IMR-90 (cell line): ENCODE data around the gene TMEM208. TPM values are rescaled to one million over a fixed set of nuclear protein-coding genes. Genes with fewer than 3 reads are reported as not detected.

Source experiments
- ATAC-seq: fragments of 200-7000 bp; cut with Tn5 transposase; 2 replicates; pipeline ENCODE4 v1.9.1; 2020; ENCODE audit warnings: low read depth, mild to moderate bottlenecking, moderate library complexity
- BruUV-seq: library from RNA; stranded (reverse); fragments of 400-500 nt; replicated peaks from 2 replicates; lab custom pipeline; 2021; lab: Mats Ljungman, UMichigan
- CTCF ChIA-PET: fragments of 300-600 bp; formaldehyde crosslinking; extraction: SDS; loops from one replicate; lab custom pipeline; 2021; ENCODE audit warnings: antibody characterized with exemption; lab: Yijun Ruan, JAX
- POLR2A ChIA-PET: fragments of 300-600 bp; sonication (Branson Sonifier 250); formaldehyde crosslinking; loops from one replicate; lab custom pipeline; 2022; ENCODE audit warnings: antibody characterized with exemption; ENCODE audit not compliant: unreplicated experiment; lab: Charles Lee
- DNase-seq: peaks from one replicate; pipeline ENCODE4 v3.0.0; 2013
- H2AFZ ChIP-seq: replicated peaks from 2 replicates; pipeline ENCODE3; 2013; ENCODE audit warnings: low read length, mild to moderate bottlenecking; ENCODE audit not compliant: poor library complexity
- H2AK5ac ChIP-seq: 2 replicates; pipeline ENCODE4 v1.6.1; 2013; ENCODE audit warnings: low read depth, low read length, inconsistent platforms
- H2AK9ac ChIP-seq: replicated peaks from 2 replicates; pipeline ENCODE3; 2013; ENCODE audit warnings: mild to moderate bottlenecking, low read depth, low read length, moderate library complexity; ENCODE audit not compliant: poor library complexity
- H2BK120ac ChIP-seq: 2 replicates; pipeline ENCODE4 v1.6.1; 2013; ENCODE audit warnings: low read depth, low read length, inconsistent platforms
- H2BK15ac ChIP-seq: 3 replicates; pipeline ENCODE4 v1.6.1; 2013; ENCODE audit warnings: low read depth, low read length, inconsistent platforms
- H2BK20ac ChIP-seq: 2 replicates; pipeline ENCODE4 v1.6.1; 2013; ENCODE audit warnings: low read depth, mild to moderate bottlenecking, inconsistent platforms, low read length, moderate library complexity
- H2BK5ac ChIP-seq: 2 replicates; pipeline ENCODE4 v1.6.1; 2013; ENCODE audit warnings: mild to moderate bottlenecking, low read depth, low read length, inconsistent platforms; ENCODE audit not compliant: poor library complexity, severe bottlenecking
- H3K14ac ChIP-seq: replicated peaks from 2 replicates; pipeline ENCODE4 v1.6.1; 2013; ENCODE audit warnings: low read depth, low read length, inconsistent platforms
- H3K18ac ChIP-seq: 2 replicates; pipeline ENCODE4 v1.6.1; 2013; ENCODE audit warnings: low read depth, low read length, control low read depth
- H3K23ac ChIP-seq: 2 replicates; pipeline ENCODE4 v1.6.1; 2013; ENCODE audit warnings: low read depth, low read length, inconsistent platforms
- H3K27ac ChIP-seq: 2 replicates; pipeline ENCODE4 v1.5.1; 2013; ENCODE audit warnings: mild to moderate bottlenecking, control low read depth, low read length; ENCODE audit not compliant: insufficient read depth
- H3K27me3 ChIP-seq: 2 replicates; pipeline ENCODE4 v1.6.1; 2013; ENCODE audit warnings: low read length; ENCODE audit not compliant: control insufficient read depth, insufficient read depth
- H3K36me3 ChIP-seq: 2 replicates; pipeline ENCODE4 v1.6.1; 2013; ENCODE audit warnings: low read length, mixed read lengths; ENCODE audit not compliant: control insufficient read depth, insufficient read depth
- H3K4ac ChIP-seq: 2 replicates; pipeline ENCODE4 v1.6.1; 2013; ENCODE audit warnings: low read depth, low read length, inconsistent platforms
- H3K4me1 ChIP-seq: 2 replicates; pipeline ENCODE4 v1.6.1; 2013; ENCODE audit warnings: low read length, mixed read lengths; ENCODE audit not compliant: control insufficient read depth, insufficient read depth
- H3K4me2 ChIP-seq: 2 replicates; pipeline ENCODE4 v1.6.1; 2013; ENCODE audit warnings: low read depth, mild to moderate bottlenecking, control low read depth, low read length, moderate library complexity
- H3K4me3 ChIP-seq: 2 replicates; pipeline ENCODE4 v1.5.1; 2013; ENCODE audit warnings: low read depth, mild to moderate bottlenecking, control low read depth, low read length, moderate library complexity; ENCODE audit not compliant: insufficient read depth
- H3K56ac ChIP-seq: 2 replicates; pipeline ENCODE4 v1.6.1; 2013; ENCODE audit warnings: low read length, inconsistent platforms; ENCODE audit not compliant: insufficient read depth; ENCODE audit errors: extremely low read depth
- H3K79me1 ChIP-seq, 2 experiments: 2 replicates each; pipeline ENCODE4 v1.6.1; 2013; ENCODE audit warnings: low read length in 2 of 2, inconsistent platforms in 1 of 2, low read depth in 1 of 2
- H3K9ac ChIP-seq: 2 replicates; pipeline ENCODE4 v1.6.1; 2013; ENCODE audit warnings: low read depth, low read length, control low read depth
- H3K9me1 ChIP-seq: 2 replicates; pipeline ENCODE4 v1.6.1; 2013; ENCODE audit warnings: low read length, inconsistent platforms; ENCODE audit not compliant: insufficient read depth
- H3K9me3 ChIP-seq: 2 replicates; pipeline ENCODE4 v1.6.1; 2013; ENCODE audit warnings: low read length; ENCODE audit not compliant: control insufficient read depth, insufficient read depth
- H4K20me1 ChIP-seq: 2 replicates; pipeline ENCODE4 v1.6.1; 2013; ENCODE audit warnings: low read length, inconsistent platforms; ENCODE audit not compliant: insufficient read depth
- H4K5ac ChIP-seq: 2 replicates; pipeline ENCODE4 v1.6.1; 2013; ENCODE audit warnings: mild to moderate bottlenecking, low read depth, low read length, control low read depth
- H4K8ac ChIP-seq, 2 experiments: 2 replicates each; pipeline ENCODE4 v1.6.1; 2013; ENCODE audit warnings: low read depth in 2 of 2, low read length in 2 of 2, control low read depth in 1 of 2, inconsistent platforms in 1 of 2
- H4K91ac ChIP-seq: 2 replicates; pipeline ENCODE4 v1.6.1; 2013; ENCODE audit warnings: low read depth, low read length, inconsistent platforms; ENCODE audit not compliant: insufficient read depth
- FOS ChIP-seq: fragments of 150-350 bp; IDR thresholded peaks from 2 replicates; pipeline ENCODE4 v1.6.1; 2016; ENCODE audit warnings: low read depth, low read length
- MXI1 ChIP-seq: IDR thresholded peaks from 2 replicates; pipeline ENCODE4 v1.6.1; 2012; ENCODE audit warnings: low read depth, mild to moderate bottlenecking, low read length, moderate library complexity, borderline replicate concordance
- SMC3 ChIP-seq: fragments of 150-350 bp; IDR thresholded peaks from 2 replicates; pipeline ENCODE4 v1.6.1; 2016; ENCODE audit warnings: low read depth, mild to moderate bottlenecking, antibody characterized with exemption, low read length, moderate library complexity
- WGBS, 2 experiments: methylation state at CpG; one replicate each; pipeline versions ENCODE4 v1.1.5 to v1.1.7; 2013; ENCODE audit warnings: missing lambda C conversion rate in 2 of 2; ENCODE audit not compliant: insufficient read length in 1 of 2; ENCODE audit errors: extremely low coverage in 2 of 2; 5-methylcytosine and 5-hydroxymethylcytosine counted together
- dilution Hi-C: fragments of 300-500 bp; cut with HindIII; formaldehyde crosslinking; loops from one replicate; pipeline ENCODE4 v1.14.3; 2018; ENCODE audit warnings: low sequenced_read_pairs; ENCODE audit not compliant: unreplicated experiment
- in situ Hi-C: fragments of 300-500 bp; cut with MboI; formaldehyde crosslinking; loops from 3 replicates; pipeline ENCODE4 v1.14.3; 2019; ENCODE audit warnings: low sequenced_read_pairs, inconsistent platforms, mixed read lengths
- intact Hi-C: fragments of 100-400 bp; cut with micrococcal nuclease; formaldehyde crosslinking; loops from 2 replicates; pipeline ENCODE4 v1.10.0; 2022
- polyA plus RNA-seq, 3 experiments: library from polyadenylated mRNA; depleted of rRNA; stranded (reverse); fragments of >200 nt; gene quantifications; 2 replicates each; pipeline ENCODE4 v1.2.3, GENCODE V29; 2012; ENCODE audit warnings: low replicate concordance in 1 of 3
- total RNA-seq: library from RNA; depleted of rRNA; stranded (reverse); fragments of >200 nt; gene quantifications from 2 replicates; pipeline ENCODE4 v1.2.3, GENCODE V29; 2012
- TF ChIP-seq, protein P1 (sequence below): fragments of 150-350 bp; IDR thresholded peaks from 2 replicates; pipeline ENCODE4 v1.6.1; 2016; ENCODE audit warnings: low read depth, mild to moderate bottlenecking, low read length, moderate library complexity, borderline replicate concordance

The TMEM208 gene
- total and polyA plus RNA-seq, 2 of the 4 experiments (the other 2 are of a cell fraction) = 65.6 to 66.5 TPM

DNA sequence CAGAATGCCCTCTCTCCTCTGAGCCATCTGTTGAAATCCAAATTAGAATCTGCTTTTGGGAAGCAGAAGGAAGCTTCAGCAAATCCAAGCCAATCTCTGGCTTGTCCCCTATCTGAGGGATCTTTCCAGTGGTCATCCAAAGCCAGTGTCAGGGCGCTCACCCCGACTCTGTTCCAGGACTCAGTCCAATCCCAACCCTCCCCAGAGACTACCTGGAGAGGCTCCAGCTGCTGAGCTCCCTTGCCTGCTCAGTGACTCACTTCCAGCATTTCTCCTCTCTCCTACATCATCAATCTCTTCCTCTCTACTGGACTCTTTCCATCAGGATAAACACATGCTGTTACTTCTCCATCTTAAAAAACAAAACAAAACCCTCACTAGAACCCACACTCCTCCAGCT, 45.6 kb upstream of the TMEM208 start:
- Histone ChIP-seq H3K4me1 (peaks cover 12% of the 10 kb centered on the region), H3K14ac (peak overlapping the region; percentile 7), H2AK9ac (peak overlapping the region; percentile 83), H2BK20ac (0 out of 2 replicates have a peak overlapping the region, but pooled peaks have one; percentile 8), H3K4ac (peak overlapping the region; percentile 75), H3K56ac (no peak overlapping the region), H3K9me1 (peaks cover 10% of the 10 kb centered on the region), H4K91ac (peak overlapping the region; percentile 49), H2BK5ac (peak overlapping the region; percentile 58), H2AK5ac (peak overlapping the region; percentile 89), H3K4me2 (peak overlapping the region; percentile 26), H2BK15ac (0 out of 3 replicates have a peak overlapping the region, but pooled peaks have one; percentile 21), H3K9me3 (no peaks in the 10 kb centered on the region), H4K5ac (no peak overlapping the region), H4K8ac (peak overlapping the region in 1 of 2 experiments; percentile 40; a peak in 1 of 4 replicates), H3K9ac (peak overlapping the region; percentile 15; the same call in 1 of the 2 replicates), H3K27me3 (no peaks in the 10 kb centered on the region), H3K36me3 (peaks cover 2% of the 10 kb centered on the region; the same call in 1 of the 2 replicates), H4K20me1 (peaks cover 33% of the 10 kb centered on the region), H2AFZ (no peak overlapping the region), H2BK120ac (peak overlapping the region; percentile 38; the same call in 1 of the 2 replicates), H3K18ac (peak overlapping the region; percentile 23; the same call in 1 of the 2 replicates), H3K4me3 (no peak overlapping the region), H3K27ac (peak overlapping the region; percentile 41; the same call in 1 of the 2 replicates), H3K23ac (no peak overlapping the region), H3K79me1 (peaks cover 25 to 42% of the 10 kb centered on the region in 2 experiments)
- TF ChIP-seq SMC3 = no peak
- peak; percentile 24; the same call in 1 of the 2 replicates for TF ChIP-seq MXI1
- TF ChIP-seq, protein P1, sequence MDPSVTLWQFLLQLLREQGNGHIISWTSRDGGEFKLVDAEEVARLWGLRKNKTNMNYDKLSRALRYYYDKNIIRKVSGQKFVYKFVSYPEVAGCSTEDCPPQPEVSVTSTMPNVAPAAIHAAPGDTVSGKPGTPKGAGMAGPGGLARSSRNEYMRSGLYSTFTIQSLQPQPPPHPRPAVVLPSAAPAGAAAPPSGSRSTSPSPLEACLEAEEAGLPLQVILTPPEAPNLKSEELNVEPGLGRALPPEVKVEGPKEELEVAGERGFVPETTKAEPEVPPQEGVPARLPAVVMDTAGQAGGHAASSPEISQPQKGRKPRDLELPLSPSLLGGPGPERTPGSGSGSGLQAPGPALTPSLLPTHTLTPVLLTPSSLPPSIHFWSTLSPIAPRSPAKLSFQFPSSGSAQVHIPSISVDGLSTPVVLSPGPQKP = no peak
- peak; percentile 55; the same call in 1 of the 2 replicates for TF ChIP-seq FOS
- POLR2A ChIA-PET = no interaction called here
- no TSS peak for BruUV-seq
- CTCF ChIA-PET = interaction anchor here (0.6 kb wide), 1 partner anchor 366 kb away, joined by 4 read pairs; no protein-coding TSS in a partner anchor
- 0% methylated on average over 1 of the region's 2 CpGs; no CpG with 5 or more reads in 1 of the 2 experiments for WGBS, 2 experiments
- ATAC-seq (peak; percentile 7), DNase-seq (peak; percentile 92)
- intact Hi-C loops (loop anchor here (10.0 kb wide), 1 partner anchor 167 kb away; no protein-coding TSS in a partner anchor), in situ Hi-C loops (no loop called here), dilution Hi-C loops (no loop called here)
